HEK293 (cell line): ENCODE measurements around the gene KRT36.

Experiments used
- CTCF ChIA-PET: fragments of 350-600 bp; formaldehyde crosslinking; extraction: SDS; loops from one replicate; lab custom pipeline; 2021; ENCODE audit warnings: antibody characterized with exemption; lab: Yijun Ruan, JAX
- POLR2A ChIA-PET: fragments of 300-600 bp; formaldehyde crosslinking; extraction: SDS; loops from one replicate; lab custom pipeline; 2020; ENCODE audit warnings: antibody characterized with exemption, inconsistent platforms; lab: Yijun Ruan, JAX
- H3K27ac ChIP-seq: fragments of 200-500 bp; sonication (Bioruptor generic); 2 replicates; pipeline ENCODE4 v1.5.1; 2014; ENCODE audit warnings: low read depth, low read length, control low read depth, inconsistent platforms; ENCODE audit errors: extremely low read depth
- H3K36me3 ChIP-seq, 2 experiments: fragments of 200-500 bp in 1 of 2; sonication (Bioruptor generic) in 1 of 2; 1 replicate in 1 of 2; 2 replicates in 1 of 2; pipeline ENCODE4 v1.5.1; 2014 to 2017; ENCODE audit warnings: inconsistent platforms in 2 of 2, low read length in 2 of 2; ENCODE audit not compliant: control insufficient read depth in 2 of 2, insufficient read depth in 1 of 2
- H3K4me1 ChIP-seq: fragments of 200-500 bp; sonication (Bioruptor generic); 2 replicates; pipeline ENCODE4 v1.5.1; 2014; ENCODE audit warnings: mild to moderate bottlenecking, low read length, inconsistent platforms; ENCODE audit not compliant: control insufficient read depth, insufficient read depth
- H3K4me3 ChIP-seq: 2 replicates; pipeline ENCODE4 v1.5.1; 2011; ENCODE audit warnings: low read depth, mild to moderate bottlenecking, control low read depth, low read length, moderate library complexity
- H3K9me3 ChIP-seq: fragments of 200-500 bp; sonication (Bioruptor generic); 2 replicates; pipeline ENCODE4 v1.5.1; 2014; ENCODE audit warnings: low read depth, low read length, inconsistent platforms; ENCODE audit not compliant: control insufficient read depth, insufficient read depth
- FEZF1 ChIP-seq: fragments of 450-650 bp; formaldehyde crosslinking; IDR thresholded peaks from 2 replicates; pipeline ENCODE4 v1.5.1; 2016; ENCODE audit warnings: missing biosample characterization, missing genetic modification characterization
- GLIS2 ChIP-seq: fragments of 450-650 bp; formaldehyde crosslinking; IDR thresholded peaks from 2 replicates; pipeline ENCODE4 v1.5.1; 2016; ENCODE audit warnings: missing biosample characterization, missing genetic modification characterization
- KLF1 ChIP-seq: fragments of 450-650 bp; formaldehyde crosslinking; IDR thresholded peaks from 2 replicates; pipeline ENCODE4 v1.5.1; 2016; ENCODE audit warnings: missing biosample characterization, missing genetic modification characterization
- MEIS1 ChIP-seq: sonication (generic); formaldehyde crosslinking; IDR thresholded peaks from 2 replicates; pipeline ENCODE4 v1.8.1; 2022; ENCODE audit warnings: missing genetic modification reagents, mild to moderate bottlenecking, borderline replicate concordance
- SCRT1 ChIP-seq: fragments of 450-650 bp; formaldehyde crosslinking; IDR thresholded peaks from 2 replicates; pipeline ENCODE4 v1.5.1; 2016; ENCODE audit warnings: missing biosample characterization, missing genetic modification characterization, borderline replicate concordance
- SP7 ChIP-seq: fragments of 450-650 bp; formaldehyde crosslinking; IDR thresholded peaks from 2 replicates; pipeline ENCODE4 v1.5.1; 2016; ENCODE audit warnings: missing biosample characterization, missing genetic modification characterization
- ZBTB17 ChIP-seq: fragments of 450-650 bp; formaldehyde crosslinking; IDR thresholded peaks from 2 replicates; pipeline ENCODE4 v1.5.1; 2016; ENCODE audit warnings: missing biosample characterization, missing genetic modification characterization
- ZBTB20 ChIP-seq: fragments of 450-650 bp; formaldehyde crosslinking; IDR thresholded peaks from 2 replicates; pipeline ENCODE4 v1.5.1; 2016; ENCODE audit warnings: missing biosample characterization, missing genetic modification characterization
- ZNF600 ChIP-seq: fragments of 450-650 bp; formaldehyde crosslinking; IDR thresholded peaks from 2 replicates; pipeline ENCODE4 v1.5.1; 2016; ENCODE audit warnings: missing biosample characterization, missing genetic modification characterization
- TF ChIP-seq, protein P1 (sequence below): fragments of 450-650 bp; formaldehyde crosslinking; IDR thresholded peaks from 2 replicates; pipeline ENCODE4 v1.5.1; 2016; ENCODE audit warnings: missing biosample characterization, missing genetic modification characterization
- TF ChIP-seq, protein P2 (sequence below): sonication (generic); formaldehyde crosslinking; IDR thresholded peaks from 2 replicates; pipeline ENCODE4 v1.8.1; 2022; ENCODE audit warnings: mild to moderate bottlenecking, moderate library complexity, missing genetic modification reagents
- TF ChIP-seq, protein P3 (sequence below): fragments of 450-650 bp; formaldehyde crosslinking; IDR thresholded peaks from 2 replicates; pipeline ENCODE4 v1.5.1; 2016; ENCODE audit warnings: missing biosample characterization, missing genetic modification characterization
- TF ChIP-seq, protein P4 (sequence below): fragments of 450-650 bp; formaldehyde crosslinking; IDR thresholded peaks from 2 replicates; pipeline ENCODE4 v1.5.1; 2017; ENCODE audit warnings: missing biosample characterization, missing genetic modification characterization
- TF ChIP-seq, protein P5 (sequence below): fragments of 450-650 bp; formaldehyde crosslinking; IDR thresholded peaks from 2 replicates; pipeline ENCODE4 v1.5.1; 2016; ENCODE audit warnings: missing biosample characterization, missing genetic modification characterization
- TF ChIP-seq, protein P6 (sequence below): fragments of 450-650 bp; formaldehyde crosslinking; IDR thresholded peaks from 2 replicates; pipeline ENCODE4 v1.5.1; 2017; ENCODE audit warnings: missing biosample characterization, missing genetic modification characterization
- TF ChIP-seq, protein P7 (sequence below): fragments of 450-650 bp; formaldehyde crosslinking; IDR thresholded peaks from 2 replicates; pipeline ENCODE4 v1.5.1; 2017; ENCODE audit warnings: missing biosample characterization, mild to moderate bottlenecking, missing genetic modification characterization, moderate library complexity

KRT36 gene

DNA sequence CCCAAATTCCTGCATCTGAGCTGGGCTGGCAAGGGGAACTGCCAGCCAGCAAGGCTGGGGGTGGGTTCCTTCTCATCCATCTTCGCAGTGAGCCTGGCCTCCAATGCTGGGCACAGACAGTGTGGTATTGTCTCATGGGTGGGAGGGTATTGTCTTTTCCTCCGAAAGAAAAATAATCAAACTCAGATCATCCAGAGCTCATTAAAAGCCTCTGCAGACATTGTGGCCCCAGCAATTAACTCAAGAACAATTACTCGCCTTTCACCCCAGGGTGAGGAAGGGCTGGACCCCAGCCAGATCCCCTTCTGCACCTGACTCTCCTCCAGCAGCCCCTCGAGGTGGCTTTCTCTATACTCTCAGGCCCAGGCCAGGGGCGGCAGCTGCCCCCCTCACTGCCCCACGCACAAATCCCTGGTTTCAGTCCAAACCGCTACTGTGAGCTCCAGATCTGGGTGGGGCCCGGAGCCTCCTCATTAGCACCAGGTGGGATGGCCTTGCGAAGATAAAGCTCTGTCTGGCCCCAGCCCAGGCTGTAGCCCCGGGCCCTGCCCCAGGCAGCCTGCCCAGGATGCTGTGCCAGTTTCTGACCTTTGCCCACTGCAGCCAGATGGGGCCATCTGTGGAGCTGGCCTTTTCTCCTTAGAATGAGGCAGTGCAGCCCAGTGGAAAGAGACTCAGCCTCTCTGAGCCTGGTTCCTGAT lies 31.3 kb upstream of the KRT36 start (continued):
- TF ChIP-seq, protein P1, sequence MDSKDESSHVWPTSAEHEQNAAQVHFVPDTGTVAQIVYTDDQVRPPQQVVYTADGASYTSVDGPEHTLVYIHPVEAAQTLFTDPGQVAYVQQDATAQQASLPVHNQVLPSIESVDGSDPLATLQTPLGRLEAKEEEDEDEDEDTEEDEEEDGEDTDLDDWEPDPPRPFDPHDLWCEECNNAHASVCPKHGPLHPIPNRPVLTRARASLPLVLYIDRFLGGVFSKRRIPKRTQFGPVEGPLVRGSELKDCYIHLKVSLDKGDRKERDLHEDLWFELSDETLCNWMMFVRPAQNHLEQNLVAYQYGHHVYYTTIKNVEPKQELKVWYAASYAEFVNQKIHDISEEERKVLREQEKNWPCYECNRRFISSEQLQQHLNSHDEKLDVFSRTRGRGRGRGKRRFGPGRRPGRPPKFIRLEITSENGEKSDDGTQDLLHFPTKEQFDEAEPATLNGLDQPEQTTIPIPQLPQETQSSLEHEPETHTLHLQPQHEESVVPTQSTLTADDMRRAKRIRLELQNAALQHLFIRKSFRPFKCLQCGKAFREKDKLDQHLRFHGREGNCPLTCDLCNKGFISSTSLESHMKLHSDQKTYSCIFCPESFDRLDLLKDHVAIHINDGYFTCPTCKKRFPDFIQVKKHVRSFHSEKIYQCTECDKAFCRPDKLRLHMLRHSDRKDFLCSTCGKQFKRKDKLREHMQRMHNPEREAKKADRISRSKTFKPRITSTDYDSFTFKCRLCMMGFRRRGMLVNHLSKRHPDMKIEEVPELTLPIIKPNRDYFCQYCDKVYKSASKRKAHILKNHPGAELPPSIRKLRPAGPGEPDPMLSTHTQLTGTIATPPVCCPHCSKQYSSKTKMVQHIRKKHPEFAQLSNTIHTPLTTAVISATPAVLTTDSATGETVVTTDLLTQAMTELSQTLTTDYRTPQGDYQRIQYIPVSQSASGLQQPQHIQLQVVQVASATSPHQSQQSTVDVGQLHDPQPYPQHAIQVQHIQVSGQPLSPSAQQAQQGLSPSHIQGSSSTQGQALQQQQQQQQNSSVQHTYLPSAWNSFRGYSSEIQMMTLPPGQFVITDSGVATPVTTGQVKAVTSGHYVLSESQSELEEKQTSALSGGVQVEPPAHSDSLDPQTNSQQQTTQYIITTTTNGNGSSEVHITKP (tag by site-specific recombination): no peak

DNA sequence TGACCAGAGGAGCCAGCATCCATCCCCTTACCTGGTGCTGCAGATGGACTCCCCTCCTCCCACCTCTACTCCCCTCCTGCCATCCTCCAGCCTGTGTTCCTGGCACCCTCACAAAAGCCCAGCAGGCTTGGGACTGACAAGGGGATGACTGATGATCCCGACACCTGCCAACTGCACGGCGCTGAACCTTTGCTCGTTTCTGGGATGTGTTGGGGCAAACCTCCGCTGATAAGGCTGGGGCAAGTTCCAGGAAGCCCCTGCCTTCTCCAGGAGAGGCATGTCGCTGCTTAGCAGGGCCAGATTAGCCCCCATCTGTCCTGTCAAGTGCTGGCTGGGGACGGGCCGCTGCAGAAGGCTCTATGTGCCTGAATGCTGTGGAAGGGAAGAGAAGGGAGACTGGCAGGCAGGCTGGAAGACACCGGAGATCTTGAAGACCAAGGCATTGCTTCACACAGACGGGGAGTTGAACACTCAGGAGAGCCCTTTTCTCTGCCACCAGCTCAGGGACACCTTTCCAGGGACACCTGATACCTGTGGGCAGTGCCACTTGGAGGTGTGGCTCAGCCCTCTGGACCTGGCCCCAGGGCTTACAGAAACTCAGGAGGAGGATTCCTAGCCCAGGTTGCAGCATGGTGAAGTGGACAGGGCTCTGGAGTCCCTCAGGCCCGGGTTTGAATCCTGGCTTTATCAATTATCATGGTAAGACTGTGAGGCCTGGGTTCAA lies 30.0 kb upstream of the KRT36 start:
- Histone ChIP-seq H3K9me3 (no peaks in the 10 kb centered on the region), H3K36me3 (peaks cover 0 to 4% of the 10 kb centered on the region in 2 experiments; a peak in 1 of 3 replicates), H3K4me3 (no peak overlapping the region), H3K4me1 (peaks cover 23% of the 10 kb centered on the region), H3K27ac (peak overlapping the region; percentile 59)
- ChIA-PET POLR2A (interaction anchor here (1.3 kb wide), 1 partner anchor 8 kb away, joined by 3 read pairs; the partner anchor contains the start of gene KRT19), CTCF (interaction anchor here (1.2 to 1.9 kb wide), 3 partner anchors 30 to 143 kb away, joined by 4 to 14 read pairs (median 4); no protein-coding TSS in a partner anchor)
- TF ChIP-seq MEIS1 (CRISPR knock-in tag) (peak; percentile 50; the same call in 1 of the 2 replicates), ZBTB20 (tag by site-specific recombination) (peak; percentile 49; the same call in 1 of the 2 replicates), SCRT1 (no peak), SP7 (peak; percentile 27; the same call in 1 of the 2 replicates), ZBTB17 (tag by site-specific recombination) (0 out of 2 replicates have a peak, but pooled peaks have one; percentile 26), ZNF600 (tag by site-specific recombination) (peak; percentile 85), GLIS2 (tag by site-specific recombination) (0 out of 2 replicates have a peak, but pooled peaks have one; percentile 17), KLF1 (tag by site-specific recombination) (no peak), FEZF1 (tag by site-specific recombination) (peak; percentile 89)
- TF ChIP-seq, protein P2, sequence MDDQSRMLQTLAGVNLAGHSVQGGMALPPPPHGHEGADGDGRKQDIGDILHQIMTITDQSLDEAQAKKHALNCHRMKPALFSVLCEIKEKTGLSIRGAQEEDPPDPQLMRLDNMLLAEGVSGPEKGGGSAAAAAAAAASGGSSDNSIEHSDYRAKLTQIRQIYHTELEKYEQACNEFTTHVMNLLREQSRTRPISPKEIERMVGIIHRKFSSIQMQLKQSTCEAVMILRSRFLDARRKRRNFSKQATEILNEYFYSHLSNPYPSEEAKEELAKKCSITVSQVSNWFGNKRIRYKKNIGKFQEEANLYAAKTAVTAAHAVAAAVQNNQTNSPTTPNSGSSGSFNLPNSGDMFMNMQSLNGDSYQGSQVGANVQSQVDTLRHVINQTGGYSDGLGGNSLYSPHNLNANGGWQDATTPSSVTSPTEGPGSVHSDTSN (CRISPR knock-in tag): peak; percentile 68; the same call in 1 of the 2 replicates
- TF ChIP-seq, protein P3, sequence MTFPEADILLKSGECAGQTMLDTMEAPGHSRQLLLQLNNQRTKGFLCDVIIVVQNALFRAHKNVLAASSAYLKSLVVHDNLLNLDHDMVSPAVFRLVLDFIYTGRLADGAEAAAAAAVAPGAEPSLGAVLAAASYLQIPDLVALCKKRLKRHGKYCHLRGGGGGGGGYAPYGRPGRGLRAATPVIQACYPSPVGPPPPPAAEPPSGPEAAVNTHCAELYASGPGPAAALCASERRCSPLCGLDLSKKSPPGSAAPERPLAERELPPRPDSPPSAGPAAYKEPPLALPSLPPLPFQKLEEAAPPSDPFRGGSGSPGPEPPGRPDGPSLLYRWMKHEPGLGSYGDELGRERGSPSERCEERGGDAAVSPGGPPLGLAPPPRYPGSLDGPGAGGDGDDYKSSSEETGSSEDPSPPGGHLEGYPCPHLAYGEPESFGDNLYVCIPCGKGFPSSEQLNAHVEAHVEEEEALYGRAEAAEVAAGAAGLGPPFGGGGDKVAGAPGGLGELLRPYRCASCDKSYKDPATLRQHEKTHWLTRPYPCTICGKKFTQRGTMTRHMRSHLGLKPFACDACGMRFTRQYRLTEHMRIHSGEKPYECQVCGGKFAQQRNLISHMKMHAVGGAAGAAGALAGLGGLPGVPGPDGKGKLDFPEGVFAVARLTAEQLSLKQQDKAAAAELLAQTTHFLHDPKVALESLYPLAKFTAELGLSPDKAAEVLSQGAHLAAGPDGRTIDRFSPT (tag by site-specific recombination): 0 out of 2 replicates have a peak, but pooled peaks have one; percentile 28
- TF ChIP-seq, protein P4, sequence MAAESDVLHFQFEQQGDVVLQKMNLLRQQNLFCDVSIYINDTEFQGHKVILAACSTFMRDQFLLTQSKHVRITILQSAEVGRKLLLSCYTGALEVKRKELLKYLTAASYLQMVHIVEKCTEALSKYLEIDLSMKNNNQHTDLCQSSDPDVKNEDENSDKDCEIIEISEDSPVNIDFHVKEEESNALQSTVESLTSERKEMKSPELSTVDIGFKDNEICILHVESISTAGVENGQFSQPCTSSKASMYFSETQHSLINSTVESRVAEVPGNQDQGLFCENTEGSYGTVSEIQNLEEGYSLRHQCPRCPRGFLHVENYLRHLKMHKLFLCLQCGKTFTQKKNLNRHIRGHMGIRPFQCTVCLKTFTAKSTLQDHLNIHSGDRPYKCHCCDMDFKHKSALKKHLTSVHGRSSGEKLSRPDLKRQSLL (tag by site-specific recombination): no peak
- TF ChIP-seq, protein P1 (tag by site-specific recombination): peak; percentile 49; the same call in 1 of the 2 replicates
- TF ChIP-seq, protein P5, sequence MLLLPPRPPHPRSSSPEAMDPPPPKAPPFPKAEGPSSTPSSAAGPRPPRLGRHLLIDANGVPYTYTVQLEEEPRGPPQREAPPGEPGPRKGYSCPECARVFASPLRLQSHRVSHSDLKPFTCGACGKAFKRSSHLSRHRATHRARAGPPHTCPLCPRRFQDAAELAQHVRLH: no peak
- TF ChIP-seq, protein P6, sequence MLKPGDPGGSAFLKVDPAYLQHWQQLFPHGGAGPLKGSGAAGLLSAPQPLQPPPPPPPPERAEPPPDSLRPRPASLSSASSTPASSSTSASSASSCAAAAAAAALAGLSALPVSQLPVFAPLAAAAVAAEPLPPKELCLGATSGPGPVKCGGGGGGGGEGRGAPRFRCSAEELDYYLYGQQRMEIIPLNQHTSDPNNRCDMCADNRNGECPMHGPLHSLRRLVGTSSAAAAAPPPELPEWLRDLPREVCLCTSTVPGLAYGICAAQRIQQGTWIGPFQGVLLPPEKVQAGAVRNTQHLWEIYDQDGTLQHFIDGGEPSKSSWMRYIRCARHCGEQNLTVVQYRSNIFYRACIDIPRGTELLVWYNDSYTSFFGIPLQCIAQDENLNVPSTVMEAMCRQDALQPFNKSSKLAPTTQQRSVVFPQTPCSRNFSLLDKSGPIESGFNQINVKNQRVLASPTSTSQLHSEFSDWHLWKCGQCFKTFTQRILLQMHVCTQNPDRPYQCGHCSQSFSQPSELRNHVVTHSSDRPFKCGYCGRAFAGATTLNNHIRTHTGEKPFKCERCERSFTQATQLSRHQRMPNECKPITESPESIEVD (tag by site-specific recombination): no peak
- TF ChIP-seq, protein P7, sequence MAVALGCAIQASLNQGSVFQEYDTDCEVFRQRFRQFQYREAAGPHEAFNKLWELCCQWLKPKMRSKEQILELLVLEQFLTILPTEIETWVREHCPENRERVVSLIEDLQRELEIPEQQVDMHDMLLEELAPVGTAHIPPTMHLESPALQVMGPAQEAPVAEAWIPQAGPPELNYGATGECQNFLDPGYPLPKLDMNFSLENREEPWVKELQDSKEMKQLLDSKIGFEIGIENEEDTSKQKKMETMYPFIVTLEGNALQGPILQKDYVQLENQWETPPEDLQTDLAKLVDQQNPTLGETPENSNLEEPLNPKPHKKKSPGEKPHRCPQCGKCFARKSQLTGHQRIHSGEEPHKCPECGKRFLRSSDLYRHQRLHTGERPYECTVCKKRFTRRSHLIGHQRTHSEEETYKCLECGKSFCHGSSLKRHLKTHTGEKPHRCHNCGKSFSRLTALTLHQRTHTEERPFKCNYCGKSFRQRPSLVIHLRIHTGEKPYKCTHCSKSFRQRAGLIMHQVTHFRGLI (tag by site-specific recombination): 0 out of 2 replicates have a peak, but pooled peaks have one; percentile 19
